ENCODE data around the gene KCNJ6. TPM values are rescaled to one million over a fixed set of nuclear protein-coding genes. Genes with fewer than 3 reads are reported as not detected.

The KCNJ6 gene
- total RNA-seq, 1 experiment from 2014 or later = 1.2 TPM

GRCh38 chr21:37656899-37657298 is 259.4 kb downstream of the KCNJ6 start:
- no peaks in the 10 kb centered on the region for H3K4me1 ChIP-seq (ENCODE audit: insufficient read depth, low read length)
- no peak overlapping the region for H3K4ac ChIP-seq (ENCODE audit: low read depth, low read length)
- H3K27ac ChIP-seq (ENCODE audit: insufficient read length, low read depth, low read length) = no peak overlapping the region
- no peaks in the 10 kb centered on the region for H3K9me3 ChIP-seq (ENCODE audit: control insufficient read depth, low read depth, low read length)
- no peak overlapping the region for H2BK120ac ChIP-seq (ENCODE audit: low read depth, low read length, poor library complexity, severe bottlenecking)
- H2BK15ac ChIP-seq (ENCODE audit: low read depth, low read length) = no peak overlapping the region
- H4K8ac ChIP-seq (replicated peaks; ENCODE audit: insufficient read length, low read depth, low read length) = no peak overlapping the region
- no peak overlapping the region for H4K5ac ChIP-seq (ENCODE audit: insufficient read length, low read depth, low read length)
- H4K20me1 ChIP-seq (ENCODE audit: control insufficient read depth, insufficient read depth, insufficient read length) = peaks cover 4% of the 10 kb centered on the region
- peaks cover 3% of the 10 kb centered on the region for H3K27me3 Mint-ChIP-seq (ENCODE audit: low read depth)
- H3K9ac ChIP-seq (ENCODE audit: extremely low read depth, insufficient read length, low read length) = no peak overlapping the region
- no peak overlapping the region; the same call in 1 of the 2 replicates for H3K14ac ChIP-seq (ENCODE audit: insufficient read depth, low read length)
- H3K23ac ChIP-seq (ENCODE audit: insufficient read length, low read depth, low read length) = no peak overlapping the region
- DNase-seq = no peak
- H3K56ac ChIP-seq (ENCODE audit: insufficient read length, low read depth, low read length) = no peak overlapping the region
- no peak overlapping the region for H2BK12ac ChIP-seq (ENCODE audit: insufficient read length, low read depth, low read length)
- no peaks in the 10 kb centered on the region for H3K23me2 ChIP-seq (ENCODE audit: insufficient read length, low read depth, low read length, poor library complexity, severe bottlenecking)
- H3K79me2 ChIP-seq (ENCODE audit: insufficient read depth, low read length) = no peaks in the 10 kb centered on the region
- no peaks in the 10 kb centered on the region for H3K27me3 ChIP-seq (ENCODE audit: insufficient read depth, low read length)
- no peak overlapping the region for H3K4me3 Mint-ChIP-seq
- WGBS (ENCODE audit: extremely low coverage, insufficient read length, low lambda C conversion rate) = no CpG with 5 or more reads among the region's 5 CpGs
- H3K4me1 Mint-ChIP-seq = peaks cover 0 to 5% of the 10 kb centered on the region in 2 experiments; a peak in 2 of 4 replicates
- TF ChIP-seq CTCF (conservative IDR thresholded peaks at IDR 0.05) = no peak
- no peak overlapping the region for H3K4me2 ChIP-seq (ENCODE audit: insufficient read depth, insufficient read length, low read length)
- H3K18ac ChIP-seq (ENCODE audit: insufficient read length, low read depth, low read length) = no peak overlapping the region
- H3K27ac Mint-ChIP-seq = peak overlapping the region in 1 of 3 experiments; percentile 56; a peak in 1 of 7 replicates
- no peak overlapping the region for H2AK5ac ChIP-seq (ENCODE audit: insufficient read length, low read length)
- no peak overlapping the region for H2AFZ ChIP-seq (ENCODE audit: low read length)
- no peaks in the 10 kb centered on the region for H3K79me1 ChIP-seq (ENCODE audit: insufficient read depth, low read depth, low read length, poor library complexity, severe bottlenecking)
- no peak overlapping the region for H2BK20ac ChIP-seq (ENCODE audit: low read depth, low read length, poor library complexity, severe bottlenecking)
- H2BK5ac ChIP-seq (ENCODE audit: insufficient read length, low read length) = no peak overlapping the region
- no peak overlapping the region for H3T11ph ChIP-seq (ENCODE audit: low read length)
- no peaks in the 10 kb centered on the region for H3K9me3 Mint-ChIP-seq
- H4K91ac ChIP-seq (ENCODE audit: insufficient read length, low read depth, low read length) = no peak overlapping the region
- no peaks in the 10 kb centered on the region; a peak in 1 of 7 replicates for H3K36me3 Mint-ChIP-seq (ENCODE audit: insufficient read depth in 1 of 3, low read depth in 3 of 3)

Measured in H9 (cell line).